ENCODE results near the gene CNN1. TPM values are rescaled to one million over a fixed set of nuclear protein-coding genes. Genes with fewer than 3 reads are reported as not detected.
A peak's percentile ranks its signal among the peaks of the same experiment; 100 is the strongest.

Gene CNN1
- polyA plus RNA-seq, 1 of the 3 experiments (the other 2 are of a cell fraction), result 4.6 TPM

- POLR2A ChIA-PET, result interaction anchor here (1.2 kb wide), 1 partner anchor 19 kb away, joined by 3 read pairs; the partner anchor contains the start of gene ELOF1
- no peak within 1 kb of the TSS for H2AFZ ChIP-seq (ENCODE audit: low read depth)
- 60% methylated on average over 9 of the region's 18 CpGs for WGBS (ENCODE audit: low lambda C conversion rate)
Observed at GRCh38 chr19:11577451-11578257, 39.0 kb downstream of the CNN1 start, which contains the start of gene ACP5. ACP5 (minus strand) TSS chr19:11577645; CDS start chr19:11577317, 328 bp downstream.

More at GRCh38 chr19:11577451-11578257, 39.0 kb downstream of the CNN1 start, which contains the start of gene ACP5:
- Histone ChIP-seq H3K4me1 (ENCODE audit: control insufficient read depth in 1 of 2, insufficient read depth in 2 of 2, low read depth in 1 of 2, low read length in 1 of 2) (no peaks in the 10 kb centered on the region; a peak in 1 of 4 replicates), H3K4me3 (ENCODE audit: low read depth in 2 of 2, low read length in 1 of 2) (no peak within 1 kb of the TSS), H3K36me3 (replicated peaks in 1 of 2; ENCODE audit: control insufficient read depth in 1 of 2, insufficient read depth in 2 of 2, low read length in 1 of 2) (no peaks in the 10 kb centered on the region), H3F3A (replicated peaks; ENCODE audit: insufficient read depth) (no peaks in the 10 kb centered on the region), H4K20me1 (ENCODE audit: insufficient read depth) (no peaks in the 10 kb centered on the region), H3K9me2 (no peaks in the 10 kb centered on the region), H3K9ac (no peak within 1 kb of the TSS), H3K27me3 (ENCODE audit: insufficient read depth) (no peaks in the 10 kb centered on the region), H3K27ac (ENCODE audit: low read depth in 2 of 2, low read length in 1 of 2) (no peak within 1 kb of the TSS), H3K9me3 (no peaks in the 10 kb centered on the region), H3K4me2 (no peak within 1 kb of the TSS), H3K79me2 (ENCODE audit: insufficient read depth) (no peaks in the 10 kb centered on the region)
- CTCF ChIA-PET, result interaction anchor here (1.0 to 1.4 kb wide), 3 partner anchors 42 to 95 kb away, joined by 3 to 4 read pairs (median 3); no protein-coding TSS in a partner anchor
- peak; percentile 35 for DNase-seq
- TF ChIP-seq RFX5 (IDR thresholded peaks at IDR 0.05; ENCODE audit: low read length) (no peak), ELF1 (IDR thresholded peaks at IDR 0.05) (no peak), SIN3A (IDR thresholded peaks at IDR 0.05; ENCODE audit: borderline replicate concordance, low read depth, low read length) (no peak), GATA2 (CRISPR knock-in tag; IDR thresholded peaks at IDR 0.05) (no peak), EP300 (IDR thresholded peaks at IDR 0.05; ENCODE audit: borderline replicate concordance in 1 of 2, low read depth in 1 of 2, low read length in 1 of 2) (no peak), YY1 (IDR thresholded peaks at IDR 0.05; ENCODE audit: low read depth) (no peak), CHD2 (IDR thresholded peaks at IDR 0.05; ENCODE audit: low read length, partially characterized antibody) (no peak), TAF1 (IDR thresholded peaks at IDR 0.05; ENCODE audit: borderline replicate concordance, low read depth, low read length) (no peak), RAD21 (IDR thresholded peaks at IDR 0.05; ENCODE audit: low read length) (no peak), RCOR1 (IDR thresholded peaks at IDR 0.05; ENCODE audit: low read length) (no peak), NRF1 (IDR thresholded peaks at IDR 0.05; ENCODE audit: low read depth, low read length) (no peak), FOSL2 (IDR thresholded peaks at IDR 0.05; ENCODE audit: borderline replicate concordance, low read depth) (no peak), GABPA (IDR thresholded peaks at IDR 0.05; ENCODE audit: low read depth) (no peak), EZH2phosphoT487 (IDR thresholded peaks at IDR 0.05; ENCODE audit: borderline replicate concordance, low read depth) (no peak), POLR2AphosphoS5 (IDR thresholded peaks at IDR 0.05; ENCODE audit: low read depth, low read length) (no peak), TCF12 (IDR thresholded peaks at IDR 0.05) (no peak), FOXJ3 (CRISPR knock-in tag; IDR thresholded peaks at IDR 0.05) (no peak), PBX3 (IDR thresholded peaks at IDR 0.05) (no peak)
- TF ChIP-seq, protein P1, sequence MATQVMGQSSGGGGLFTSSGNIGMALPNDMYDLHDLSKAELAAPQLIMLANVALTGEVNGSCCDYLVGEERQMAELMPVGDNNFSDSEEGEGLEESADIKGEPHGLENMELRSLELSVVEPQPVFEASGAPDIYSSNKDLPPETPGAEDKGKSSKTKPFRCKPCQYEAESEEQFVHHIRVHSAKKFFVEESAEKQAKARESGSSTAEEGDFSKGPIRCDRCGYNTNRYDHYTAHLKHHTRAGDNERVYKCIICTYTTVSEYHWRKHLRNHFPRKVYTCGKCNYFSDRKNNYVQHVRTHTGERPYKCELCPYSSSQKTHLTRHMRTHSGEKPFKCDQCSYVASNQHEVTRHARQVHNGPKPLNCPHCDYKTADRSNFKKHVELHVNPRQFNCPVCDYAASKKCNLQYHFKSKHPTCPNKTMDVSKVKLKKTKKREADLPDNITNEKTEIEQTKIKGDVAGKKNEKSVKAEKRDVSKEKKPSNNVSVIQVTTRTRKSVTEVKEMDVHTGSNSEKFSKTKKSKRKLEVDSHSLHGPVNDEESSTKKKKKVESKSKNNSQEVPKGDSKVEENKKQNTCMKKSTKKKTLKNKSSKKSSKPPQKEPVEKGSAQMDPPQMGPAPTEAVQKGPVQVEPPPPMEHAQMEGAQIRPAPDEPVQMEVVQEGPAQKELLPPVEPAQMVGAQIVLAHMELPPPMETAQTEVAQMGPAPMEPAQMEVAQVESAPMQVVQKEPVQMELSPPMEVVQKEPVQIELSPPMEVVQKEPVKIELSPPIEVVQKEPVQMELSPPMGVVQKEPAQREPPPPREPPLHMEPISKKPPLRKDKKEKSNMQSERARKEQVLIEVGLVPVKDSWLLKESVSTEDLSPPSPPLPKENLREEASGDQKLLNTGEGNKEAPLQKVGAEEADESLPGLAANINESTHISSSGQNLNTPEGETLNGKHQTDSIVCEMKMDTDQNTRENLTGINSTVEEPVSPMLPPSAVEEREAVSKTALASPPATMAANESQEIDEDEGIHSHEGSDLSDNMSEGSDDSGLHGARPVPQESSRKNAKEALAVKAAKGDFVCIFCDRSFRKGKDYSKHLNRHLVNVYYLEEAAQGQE (IDR thresholded peaks at IDR 0.05; ENCODE audit: low read depth, low read length), result no peak
- TF ChIP-seq, protein P2, sequence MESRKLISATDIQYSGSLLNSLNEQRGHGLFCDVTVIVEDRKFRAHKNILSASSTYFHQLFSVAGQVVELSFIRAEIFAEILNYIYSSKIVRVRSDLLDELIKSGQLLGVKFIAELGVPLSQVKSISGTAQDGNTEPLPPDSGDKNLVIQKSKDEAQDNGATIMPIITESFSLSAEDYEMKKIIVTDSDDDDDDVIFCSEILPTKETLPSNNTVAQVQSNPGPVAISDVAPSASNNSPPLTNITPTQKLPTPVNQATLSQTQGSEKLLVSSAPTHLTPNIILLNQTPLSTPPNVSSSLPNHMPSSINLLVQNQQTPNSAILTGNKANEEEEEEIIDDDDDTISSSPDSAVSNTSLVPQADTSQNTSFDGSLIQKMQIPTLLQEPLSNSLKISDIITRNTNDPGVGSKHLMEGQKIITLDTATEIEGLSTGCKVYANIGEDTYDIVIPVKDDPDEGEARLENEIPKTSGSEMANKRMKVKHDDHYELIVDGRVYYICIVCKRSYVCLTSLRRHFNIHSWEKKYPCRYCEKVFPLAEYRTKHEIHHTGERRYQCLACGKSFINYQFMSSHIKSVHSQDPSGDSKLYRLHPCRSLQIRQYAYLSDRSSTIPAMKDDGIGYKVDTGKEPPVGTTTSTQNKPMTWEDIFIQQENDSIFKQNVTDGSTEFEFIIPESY (IDR thresholded peaks at IDR 0.05; ENCODE audit: borderline replicate concordance, low read depth), result no peak
